Nephron (organoid): Measurements from ENCODE around the gene BSG.
"Not testable (repeated sequence)": the region's sequence is repeated elsewhere in the genome, so short reads cannot be mapped to it uniquely, and the experiment has no call there.

Source experiments
- H3K27ac Mint-ChIP-seq, 3 experiments: 2 replicates each; pipeline ENCODE4 v1.8.0; 2020; ENCODE audit warnings: mixed read lengths in 3 of 3, mild to moderate bottlenecking in 2 of 3, moderate library complexity in 1 of 3
- H3K27me3 Mint-ChIP-seq: 2 replicates; pipeline ENCODE4 v1.8.0; 2021; ENCODE audit warnings: low read depth, mild to moderate bottlenecking, moderate library complexity, mixed read lengths
- H3K36me3 Mint-ChIP-seq: 2 replicates; pipeline ENCODE4 v1.8.0; 2020; ENCODE audit warnings: low read depth, mixed read lengths
- H3K4me1 Mint-ChIP-seq: 2 replicates; pipeline ENCODE4 v1.8.0; 2020; ENCODE audit warnings: mixed read lengths
- H3K4me3 Mint-ChIP-seq, 3 experiments: 2 replicates each; pipeline ENCODE4 v1.8.0; 2020; ENCODE audit warnings: mild to moderate bottlenecking in 3 of 3, mixed read lengths in 3 of 3, moderate library complexity in 2 of 3
- H3K9me3 Mint-ChIP-seq: 2 replicates; pipeline ENCODE4 v1.8.0; 2020; ENCODE audit warnings: mixed read lengths
- TF ChIP-seq, protein P1 (sequence below), 3 experiments: fragments of 200-600 bp; sonication (generic); IDR thresholded peaks; one replicate each; pipeline ENCODE4 v1.5.0; 2021; ENCODE audit warnings: antibody characterized with exemption in 3 of 3; ENCODE audit not compliant: unreplicated experiment in 3 of 3

The BSG gene

DNA sequence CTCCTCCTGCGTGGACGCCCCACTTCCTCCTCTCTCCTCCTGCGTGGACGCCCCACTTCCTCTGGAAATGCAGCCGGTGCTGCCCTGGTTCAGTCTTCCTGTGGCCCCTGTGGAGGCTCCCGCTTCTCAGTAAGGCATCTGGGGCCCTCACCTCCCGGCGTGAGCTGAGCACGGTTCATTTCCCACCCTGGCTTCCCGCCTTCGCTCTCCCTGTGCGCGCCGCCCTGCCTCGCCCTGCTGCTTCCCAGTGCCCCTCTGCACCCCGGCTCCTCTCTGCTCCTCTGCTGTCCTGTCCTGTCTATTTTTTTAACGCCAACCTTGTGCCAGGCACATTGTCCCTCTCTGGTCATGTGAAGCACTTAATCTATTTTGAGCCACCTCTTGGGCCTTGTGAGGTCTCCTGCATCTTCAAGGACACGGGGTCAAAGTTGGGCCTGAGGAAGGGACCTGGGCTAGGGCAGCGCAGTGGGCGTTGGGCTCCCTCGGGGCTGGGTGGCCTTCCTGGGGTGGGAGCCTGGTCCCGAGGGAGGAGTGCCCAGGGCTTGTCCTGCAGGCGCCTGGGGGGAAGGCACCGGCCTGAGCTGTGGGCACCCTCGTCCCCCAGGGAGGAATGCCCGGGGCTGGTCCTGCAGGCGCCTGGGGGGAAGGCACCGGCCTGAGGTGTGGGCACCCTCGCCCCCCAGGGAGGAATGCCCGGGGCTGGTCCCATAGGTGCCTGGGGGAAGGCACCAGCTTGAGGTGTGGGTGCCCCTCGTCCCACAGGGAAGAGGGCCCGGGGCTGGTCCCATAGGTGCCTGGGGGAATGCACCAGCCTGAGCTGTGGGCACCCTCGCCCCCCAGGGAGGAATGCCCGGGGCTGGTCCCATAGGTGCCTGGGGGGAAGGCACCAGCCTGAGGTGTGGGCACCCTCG, 30.2 kb downstream of the BSG start:
- Mint-ChIP-seq H3K27ac (no peak overlapping the region), H3K27me3 (no peaks in the 10 kb centered on the region), H3K4me1 (no peaks in the 10 kb centered on the region), H3K36me3 (peaks cover 4% of the 10 kb centered on the region), H3K4me3 (no peak overlapping the region), H3K9me3 (peaks cover 9% of the 10 kb centered on the region)
- TF ChIP-seq, protein P1, sequence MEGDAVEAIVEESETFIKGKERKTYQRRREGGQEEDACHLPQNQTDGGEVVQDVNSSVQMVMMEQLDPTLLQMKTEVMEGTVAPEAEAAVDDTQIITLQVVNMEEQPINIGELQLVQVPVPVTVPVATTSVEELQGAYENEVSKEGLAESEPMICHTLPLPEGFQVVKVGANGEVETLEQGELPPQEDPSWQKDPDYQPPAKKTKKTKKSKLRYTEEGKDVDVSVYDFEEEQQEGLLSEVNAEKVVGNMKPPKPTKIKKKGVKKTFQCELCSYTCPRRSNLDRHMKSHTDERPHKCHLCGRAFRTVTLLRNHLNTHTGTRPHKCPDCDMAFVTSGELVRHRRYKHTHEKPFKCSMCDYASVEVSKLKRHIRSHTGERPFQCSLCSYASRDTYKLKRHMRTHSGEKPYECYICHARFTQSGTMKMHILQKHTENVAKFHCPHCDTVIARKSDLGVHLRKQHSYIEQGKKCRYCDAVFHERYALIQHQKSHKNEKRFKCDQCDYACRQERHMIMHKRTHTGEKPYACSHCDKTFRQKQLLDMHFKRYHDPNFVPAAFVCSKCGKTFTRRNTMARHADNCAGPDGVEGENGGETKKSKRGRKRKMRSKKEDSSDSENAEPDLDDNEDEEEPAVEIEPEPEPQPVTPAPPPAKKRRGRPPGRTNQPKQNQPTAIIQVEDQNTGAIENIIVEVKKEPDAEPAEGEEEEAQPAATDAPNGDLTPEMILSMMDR (IDR thresholded peaks at IDR 0.05; ENCODE audit: unreplicated experiment in 3 of 3): no peak

DNA sequence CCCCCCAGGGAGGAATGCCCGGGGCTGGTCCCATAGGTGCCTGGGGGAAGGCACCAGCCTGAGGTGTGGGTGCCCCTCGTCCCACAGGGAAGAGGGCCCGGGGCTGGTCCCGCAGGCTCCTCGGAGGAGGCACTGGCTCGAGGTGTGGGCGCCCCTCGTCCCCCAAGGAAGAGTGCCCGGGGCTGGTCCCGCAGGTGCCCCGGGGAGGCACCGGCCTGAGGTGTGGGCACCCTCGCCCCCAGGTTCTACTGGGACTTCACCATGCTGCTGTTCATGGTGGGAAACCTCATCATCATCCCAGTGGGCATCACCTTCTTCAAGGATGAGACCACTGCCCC, 30.9 kb downstream of the BSG start:
- H3K9me3 Mint-ChIP-seq, H3K4me1 Mint-ChIP-seq, H3K27ac Mint-ChIP-seq, H3K4me3 Mint-ChIP-seq, H3K27me3 Mint-ChIP-seq, H3K36me3 Mint-ChIP-seq: not testable (repeated sequence)

DNA sequence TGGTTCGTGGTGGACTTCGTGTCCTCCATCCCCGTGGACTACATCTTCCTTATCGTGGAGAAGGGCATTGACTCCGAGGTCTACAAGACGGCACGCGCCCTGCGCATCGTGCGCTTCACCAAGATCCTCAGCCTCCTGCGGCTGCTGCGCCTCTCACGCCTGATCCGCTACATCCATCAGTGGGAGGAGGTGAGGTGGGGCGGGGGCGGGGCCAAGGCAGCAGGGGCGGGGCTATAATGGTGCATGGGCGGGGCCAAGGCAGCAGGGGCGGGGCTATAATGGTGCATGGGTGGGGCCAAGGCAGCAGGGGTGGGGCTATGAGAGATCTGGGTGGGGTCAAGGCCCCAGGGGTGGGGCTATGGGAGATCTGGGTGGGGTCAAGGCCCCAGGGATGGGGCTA, 31.4 kb downstream of the BSG start:
- H3K36me3 Mint-ChIP-seq, H3K27ac Mint-ChIP-seq, H3K4me3 Mint-ChIP-seq, H3K27me3 Mint-ChIP-seq, H3K4me1 Mint-ChIP-seq, H3K9me3 Mint-ChIP-seq: not testable (repeated sequence)

DNA sequence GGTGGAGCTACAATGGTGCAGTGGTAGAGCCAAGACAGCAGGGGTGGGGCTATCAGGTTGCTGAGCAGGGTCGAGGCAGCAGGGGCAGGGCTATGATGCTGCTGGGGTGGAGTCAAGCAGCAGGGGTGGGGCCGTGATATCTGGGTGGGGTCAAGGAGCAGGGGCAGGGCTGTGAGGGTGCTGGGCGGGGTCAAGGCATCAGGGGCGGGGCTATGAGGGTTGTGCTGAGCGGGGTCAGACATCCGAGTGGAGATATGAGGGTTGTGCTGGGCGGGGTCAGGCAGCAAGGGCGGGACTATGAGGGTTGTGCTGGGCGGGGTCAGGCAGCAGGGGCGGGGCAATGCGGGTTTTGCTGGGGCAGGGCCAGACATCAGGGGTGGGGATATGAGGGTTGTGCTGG, 32.0 kb downstream of the BSG start:
- no peaks in the 10 kb centered on the region for H3K4me1 Mint-ChIP-seq
- H3K9me3 Mint-ChIP-seq: peaks cover 9% of the 10 kb centered on the region
- H3K36me3 Mint-ChIP-seq: peaks cover 4% of the 10 kb centered on the region
- H3K27me3 Mint-ChIP-seq: no peaks in the 10 kb centered on the region
- no peak overlapping the region for H3K4me3 Mint-ChIP-seq
- TF ChIP-seq, protein P1 (IDR thresholded peaks at IDR 0.05; ENCODE audit: unreplicated experiment in 3 of 3): no peak
- H3K27ac Mint-ChIP-seq: no peak overlapping the region

DNA sequence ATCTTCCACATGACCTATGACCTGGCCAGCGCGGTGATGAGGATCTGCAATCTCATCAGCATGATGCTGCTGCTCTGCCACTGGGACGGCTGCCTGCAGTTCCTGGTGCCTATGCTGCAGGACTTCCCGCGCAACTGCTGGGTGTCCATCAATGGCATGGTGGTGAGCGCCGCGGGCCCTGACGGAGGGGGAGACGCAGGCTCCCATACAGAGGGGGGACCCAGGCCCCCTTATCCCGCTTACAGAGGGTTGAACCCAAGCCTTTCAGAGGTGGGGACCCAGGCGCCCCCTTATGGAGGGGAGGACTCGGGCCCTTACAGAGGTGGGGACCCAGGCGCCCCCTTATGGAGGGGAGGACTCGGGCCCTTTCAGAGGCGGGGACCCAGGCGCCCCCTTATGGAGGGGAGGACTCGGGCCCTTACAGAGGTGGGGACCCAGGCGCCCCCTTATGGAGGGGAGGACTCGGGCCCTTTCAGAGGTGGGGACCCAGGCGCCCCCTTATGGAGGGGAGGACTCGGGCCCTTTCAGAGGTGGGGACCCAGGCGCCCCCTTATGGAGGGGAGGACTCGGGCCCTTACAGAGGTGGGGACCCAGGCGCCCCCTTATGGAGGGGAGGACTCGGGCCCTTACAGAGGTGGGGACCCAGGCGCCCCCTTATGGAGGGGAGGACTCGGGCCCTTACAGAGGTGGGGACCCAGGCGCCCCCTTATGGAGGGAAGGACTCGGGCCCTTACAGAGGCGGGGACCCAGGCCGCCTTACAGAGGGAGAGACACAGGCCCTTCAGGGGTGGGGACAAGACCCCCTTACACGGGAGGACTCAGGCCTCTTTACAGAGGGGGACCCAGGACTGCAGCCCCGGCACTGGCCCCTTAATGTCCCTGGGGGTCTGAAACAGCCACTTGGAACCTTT, 32.9 kb downstream of the BSG start:
- H3K4me1 Mint-ChIP-seq, H3K9me3 Mint-ChIP-seq, H3K27me3 Mint-ChIP-seq, H3K4me3 Mint-ChIP-seq, H3K27ac Mint-ChIP-seq, H3K36me3 Mint-ChIP-seq: not testable (repeated sequence)

DNA sequence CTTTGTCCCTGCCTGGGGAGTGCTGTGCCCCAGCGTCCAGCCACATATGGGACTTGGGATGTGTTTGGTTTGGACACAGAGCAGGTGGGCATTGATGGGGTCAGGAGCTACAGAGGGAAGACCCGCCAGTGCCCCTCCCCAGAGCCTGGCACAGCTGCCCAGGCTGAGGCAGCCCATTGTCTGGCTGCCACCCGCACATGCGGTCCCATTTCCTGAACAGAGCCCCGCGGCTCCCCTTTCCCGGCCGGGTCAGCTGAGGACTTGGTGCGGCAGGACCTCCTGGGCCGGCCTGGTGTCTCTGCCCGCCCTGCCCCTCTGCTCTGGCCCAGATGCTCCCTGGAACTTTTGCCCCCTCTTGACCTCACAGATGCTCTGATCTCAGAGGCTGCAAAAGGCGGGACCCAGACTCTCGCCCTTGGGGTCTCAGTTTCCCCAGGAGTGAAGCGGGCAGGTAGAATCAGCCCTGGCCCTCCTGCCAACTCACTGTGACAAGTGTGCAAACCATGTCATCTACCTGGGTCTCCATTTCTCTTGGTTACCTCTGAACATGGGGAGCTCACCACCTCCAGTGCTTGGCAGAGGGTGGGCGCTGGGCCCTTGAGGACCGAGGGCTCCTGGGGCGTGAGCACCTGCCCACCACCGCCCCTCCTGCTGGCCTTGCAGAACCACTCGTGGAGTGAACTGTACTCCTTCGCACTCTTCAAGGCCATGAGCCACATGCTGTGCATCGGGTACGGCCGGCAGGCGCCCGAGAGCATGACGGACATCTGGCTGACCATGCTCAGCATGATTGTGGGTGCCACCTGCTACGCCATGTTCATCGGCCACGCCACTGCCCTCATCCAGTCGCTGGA, 35.1 kb downstream of the BSG start:
- Mint-ChIP-seq H3K36me3 (peaks cover 5% of the 10 kb centered on the region), H3K27me3 (no peaks in the 10 kb centered on the region), H3K27ac (no peak overlapping the region), H3K4me3 (no peak overlapping the region), H3K9me3 (peaks cover 1% of the 10 kb centered on the region), H3K4me1 (peaks cover 11% of the 10 kb centered on the region)
- TF ChIP-seq, protein P1 (IDR thresholded peaks at IDR 0.05; ENCODE audit: unreplicated experiment in 3 of 3): no peak
